ENCODE measurements around the gene LMNB1.

The LMNB1 gene

GRCh38 chr5:126863402-126863801 lies 86.5 kb downstream of the LMNB1 start:
- ATAC-seq, result no peak

DNA sequence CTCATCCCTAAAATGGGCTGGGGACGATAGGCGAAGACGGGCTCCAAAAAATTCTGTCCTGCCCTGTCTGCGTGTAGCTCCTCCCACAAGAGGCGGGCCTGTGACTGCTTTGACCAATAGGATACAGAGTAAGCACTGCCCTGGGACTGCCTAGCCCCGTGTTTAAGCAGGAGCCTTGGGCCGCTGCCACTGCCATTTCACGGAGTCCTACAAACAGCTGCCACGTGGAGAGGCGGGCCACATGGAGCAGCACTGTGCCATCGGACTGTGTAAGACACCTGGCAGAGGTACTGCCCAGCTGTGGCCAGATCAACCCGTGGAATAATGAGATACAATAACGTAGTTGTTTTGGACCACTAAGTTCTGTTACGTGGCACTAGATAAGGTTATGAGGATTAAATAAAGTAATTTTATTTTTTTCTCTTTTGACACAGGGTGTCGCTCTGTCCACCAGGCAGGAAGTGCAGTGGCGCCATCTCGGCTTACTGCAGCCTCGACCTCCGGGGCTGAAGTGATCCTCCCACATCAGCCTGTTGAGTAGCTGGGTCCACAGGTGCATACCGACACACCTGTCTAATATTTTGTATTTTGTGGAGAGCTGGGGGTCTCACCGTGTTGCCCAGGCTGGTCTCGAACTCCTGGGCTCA lies 87.2 kb downstream of the LMNB1 start:
- no peak for ATAC-seq

GRCh38 chr5:126865299-126865698 lies 88.4 kb downstream of the LMNB1 start:
- ATAC-seq, result no peak

DNA sequence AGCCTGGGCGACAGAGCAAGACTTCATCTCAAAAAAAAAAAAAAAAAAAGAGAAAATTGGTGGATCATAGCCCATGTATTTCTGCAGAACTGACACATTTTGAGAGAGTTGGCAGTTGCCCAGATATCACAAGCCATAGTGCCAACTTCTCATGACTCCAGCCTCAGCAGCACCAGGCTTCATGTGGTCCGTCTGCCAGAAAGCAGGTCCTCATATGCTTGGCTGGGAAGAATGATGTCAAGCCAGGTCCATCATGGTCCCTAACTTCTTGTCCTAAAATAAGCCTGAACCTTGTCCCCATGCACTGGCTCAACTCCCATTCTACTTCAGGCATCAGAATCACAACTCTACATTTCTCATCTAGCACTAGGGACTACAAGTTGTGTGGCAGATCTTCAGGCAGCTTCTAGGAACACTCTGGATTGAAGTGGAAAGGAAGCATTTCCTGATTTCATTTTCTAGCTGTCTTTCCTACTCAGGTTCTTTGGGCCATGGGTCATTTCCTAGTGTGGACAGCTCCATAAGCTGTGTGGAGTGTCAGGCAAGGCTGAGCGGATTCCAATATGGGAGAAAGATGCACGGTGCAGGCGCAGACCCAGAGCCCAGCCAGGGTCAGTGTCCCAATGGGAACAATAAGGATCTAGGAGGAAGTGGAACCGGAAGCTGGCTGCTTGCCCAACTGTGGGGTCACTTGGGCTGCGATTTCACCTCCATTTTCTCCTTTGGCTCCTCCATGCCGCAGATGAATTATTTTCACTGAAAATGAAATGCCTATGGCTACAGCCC lies 90.1 kb downstream of the LMNB1 start:
- ATAC-seq, result no peak

DNA sequence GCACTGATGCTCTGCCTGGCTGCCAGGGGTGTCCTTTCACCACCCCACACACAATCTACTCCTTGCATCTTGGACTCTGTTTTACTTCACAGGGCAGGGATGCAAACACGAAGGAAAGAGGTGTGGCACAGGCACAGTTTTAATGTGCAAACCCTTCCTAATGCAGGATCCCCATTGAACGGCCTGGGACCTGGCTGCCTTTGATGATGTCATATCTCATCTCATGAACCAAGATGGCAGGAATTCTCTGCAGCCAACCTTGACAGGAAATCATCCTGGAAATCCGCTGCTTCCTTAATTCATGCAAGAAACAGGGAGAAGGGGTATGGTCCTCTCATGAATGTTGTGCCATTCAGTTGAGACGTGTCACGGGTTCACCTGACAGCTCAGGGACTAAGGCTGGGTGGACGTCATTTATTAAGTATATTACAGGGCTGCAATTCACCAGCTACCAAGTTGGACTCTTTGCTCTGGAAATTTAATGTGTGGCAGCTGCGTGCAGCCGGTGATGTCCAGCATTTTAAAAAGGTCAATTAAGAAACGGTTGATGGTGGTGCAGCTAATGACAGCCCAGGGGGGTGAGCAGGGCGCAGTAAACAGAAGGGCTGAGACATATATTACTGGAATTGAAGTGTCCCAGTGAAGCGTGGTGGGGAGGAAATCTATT lies 91.5 kb downstream of the LMNB1 start:
- ATAC-seq, result no peak

GRCh38 chr5:126869005-126869451 lies 92.1 kb downstream of the LMNB1 start:
- no peak for ATAC-seq

GRCh38 chr5:126871441-126871840 lies 94.5 kb downstream of the LMNB1 start:
- ATAC-seq, result no peak

DNA sequence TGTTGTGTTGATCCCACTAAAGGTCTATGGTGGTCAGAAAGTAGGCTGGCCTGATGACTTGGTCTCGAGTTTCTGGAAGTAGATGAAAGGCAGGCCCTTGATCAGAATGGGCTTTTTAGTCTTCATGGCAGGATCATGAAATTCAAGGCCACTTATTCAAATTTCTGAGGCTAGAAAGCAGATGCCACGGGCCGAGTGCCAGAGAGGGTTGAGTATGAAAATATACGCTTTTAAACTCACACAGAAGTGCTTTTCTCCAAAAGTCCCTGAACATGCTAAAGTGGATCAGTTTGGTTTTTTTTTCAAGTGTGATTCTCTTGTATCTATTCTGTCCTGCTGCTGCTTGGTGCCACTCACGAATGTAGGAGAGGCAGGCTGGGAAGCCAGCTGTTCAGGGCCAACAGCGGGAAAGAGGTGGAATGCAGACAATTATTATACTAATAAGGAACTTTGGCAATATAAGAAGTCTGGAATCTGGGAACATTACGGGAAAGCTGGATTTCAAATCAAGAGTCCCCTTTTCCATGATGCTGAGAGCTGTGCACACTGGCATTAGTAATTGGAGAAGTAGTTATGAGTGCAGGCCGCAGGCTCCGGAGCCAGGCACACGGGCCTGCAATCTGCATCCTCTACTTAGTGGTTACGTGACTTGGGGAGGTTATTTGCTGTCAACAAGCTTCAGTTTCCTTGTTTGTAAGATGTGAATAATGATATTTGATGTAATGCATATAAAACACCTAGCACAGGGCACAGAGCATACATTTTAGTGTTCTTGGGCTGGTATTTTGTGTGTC lies 95.8 kb downstream of the LMNB1 start:
- ATAC-seq, result no peak

DNA sequence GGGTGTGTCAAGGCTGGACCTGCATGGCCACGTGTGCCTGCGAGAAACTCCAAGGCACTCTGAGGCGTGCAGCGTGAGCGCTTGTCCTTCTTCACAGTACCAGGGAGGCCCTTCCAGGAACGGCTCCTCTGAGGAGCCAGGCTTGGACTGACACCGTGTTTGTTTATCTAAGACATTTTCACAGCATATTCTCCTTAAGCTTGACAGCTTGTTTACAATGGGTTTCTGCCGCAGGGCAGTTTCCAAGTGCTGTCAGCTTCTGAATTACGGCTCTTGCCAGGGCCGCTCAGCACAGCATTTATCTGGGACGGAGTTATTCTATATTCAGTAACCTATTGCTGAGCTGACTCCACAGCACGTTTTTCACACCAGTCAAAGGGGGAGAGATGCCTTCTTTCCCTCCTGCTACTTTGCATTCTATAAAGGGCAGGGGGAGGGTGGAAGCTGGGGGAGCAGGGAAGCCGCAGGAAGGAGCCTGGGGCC lies 98.4 kb downstream of the LMNB1 start:
- no peak for ATAC-seq

DNA sequence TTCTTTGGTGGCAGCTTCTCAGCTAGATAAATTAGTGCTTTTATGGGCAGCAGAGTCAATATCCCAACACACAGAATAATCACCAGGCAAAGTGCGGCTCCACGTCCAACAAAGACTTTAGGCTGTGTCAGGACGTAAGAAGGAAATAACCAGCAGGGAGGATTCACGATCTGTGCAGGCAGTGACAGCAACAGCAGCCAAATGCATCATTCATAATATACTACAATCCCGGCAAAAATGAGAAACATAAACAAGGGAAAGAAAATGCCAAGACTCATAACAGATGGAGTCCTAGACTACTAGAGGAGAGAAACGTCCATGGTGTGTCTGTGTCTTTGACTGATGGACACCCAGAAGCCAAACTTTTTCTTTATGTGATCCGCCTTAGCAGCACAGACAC lies 100.7 kb downstream of the LMNB1 start:
- ATAC-seq, result no peak

DNA sequence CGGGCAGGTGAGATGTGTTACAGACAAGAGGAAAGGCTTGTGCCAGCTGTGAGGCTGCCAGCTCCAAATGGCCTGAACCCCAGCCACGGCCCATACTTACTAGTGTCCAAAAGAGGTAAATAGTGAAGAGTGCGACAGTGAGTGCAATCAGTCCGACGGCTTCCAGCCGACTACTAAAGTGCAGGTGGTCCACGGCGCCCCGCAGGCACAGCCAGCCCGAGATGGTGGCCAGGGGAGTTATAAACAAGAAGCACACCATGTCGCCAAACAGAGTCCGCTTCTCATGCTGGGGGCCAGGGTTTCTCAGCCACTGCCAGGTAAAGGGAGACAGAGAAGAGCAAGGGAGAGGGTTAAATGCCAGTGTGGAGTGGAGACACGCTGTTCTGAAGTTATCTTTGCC lies 101.1 kb downstream of the LMNB1 start:
- no peak for ATAC-seq

- no peak for ATAC-seq
Measured at GRCh38 chr5:126878634-126879033, 101.7 kb downstream of the LMNB1 start.

DNA sequence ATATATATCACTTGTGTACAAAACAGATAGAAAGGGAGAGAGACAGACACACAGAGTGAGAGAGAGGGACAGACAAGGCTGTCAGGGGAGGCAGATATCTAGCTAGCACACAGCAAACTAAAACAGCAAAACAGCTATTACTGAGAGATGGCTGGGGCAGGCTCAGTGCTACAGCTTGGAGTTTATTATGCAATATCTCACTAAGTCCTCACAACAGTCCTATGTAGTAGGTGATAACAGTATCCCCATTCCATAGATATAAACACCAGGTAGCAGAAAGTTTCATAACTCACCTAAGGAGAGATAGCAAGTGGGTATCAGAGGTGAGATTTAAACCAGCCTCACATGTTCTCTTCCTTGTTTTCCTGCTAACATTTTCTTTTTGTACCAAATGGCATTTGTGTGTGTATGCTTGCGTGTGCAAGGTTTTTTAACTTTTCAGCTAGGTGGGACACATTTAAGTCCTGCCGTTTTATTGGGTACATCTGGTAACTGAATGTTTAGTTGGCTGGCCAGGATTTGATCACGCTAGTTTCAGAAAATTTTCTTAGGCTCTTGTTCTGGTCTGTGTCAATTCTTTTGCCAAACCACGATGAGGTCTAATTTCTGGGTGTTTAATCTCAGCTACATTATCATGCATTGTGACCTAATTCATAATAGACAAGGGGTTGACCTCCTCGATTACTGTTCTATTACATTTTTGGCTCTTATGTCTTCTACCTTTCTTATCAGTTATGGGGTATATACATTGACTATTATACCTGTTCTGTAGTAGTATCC lies 105.1 kb downstream of the LMNB1 start:
- ATAC-seq, result no peak

GRCh38 chr5:126883564-126884245 lies 106.8 kb downstream of the LMNB1 start:
- no peak for ATAC-seq

DNA sequence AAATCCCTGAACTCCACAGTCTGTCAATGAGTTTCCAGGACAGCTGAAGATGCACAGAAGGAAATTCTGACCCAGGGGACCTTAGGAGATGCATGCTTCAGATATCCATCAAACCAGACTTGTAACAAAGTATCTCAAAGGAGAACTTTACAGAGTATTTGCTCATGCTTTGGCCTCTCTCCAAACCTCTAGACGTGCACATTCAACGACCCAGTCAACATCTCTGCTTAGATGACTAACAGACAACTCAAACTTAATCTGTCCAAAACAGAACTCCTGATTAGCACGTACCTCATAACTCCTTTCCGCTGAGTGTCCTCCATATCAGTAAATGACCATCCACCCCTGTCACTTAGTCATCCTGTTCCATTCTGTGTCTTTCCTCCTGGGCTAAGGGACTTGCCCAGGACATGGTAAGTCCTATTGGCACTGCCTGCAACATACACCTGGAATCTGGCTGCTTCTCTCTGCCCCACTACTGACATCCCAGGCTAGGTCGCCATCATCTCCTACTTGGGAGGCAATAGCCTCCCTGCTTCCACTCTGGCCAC lies 107.4 kb downstream of the LMNB1 start:
- no peak for ATAC-seq

All from activated CD4-positive, CD25-positive, alpha-beta regulatory T cell treated with anti-CD3 and anti-CD28 coated beads, Interleukin-2, amount 50 U/mL, for 24 hours (primary cell).